Measurements from ENCODE around the gene LEFTY2.
"Not testable (repeated sequence)": the region's sequence is repeated elsewhere in the genome, so short reads cannot be mapped to it uniquely, and the experiment has no call there.

LEFTY2 gene

GRCh38 chr1:225953315-225953714, 12.3 kb upstream of the LEFTY2 start:
- no peak for DNase-seq (ENCODE audit: low spot score)

DNA sequence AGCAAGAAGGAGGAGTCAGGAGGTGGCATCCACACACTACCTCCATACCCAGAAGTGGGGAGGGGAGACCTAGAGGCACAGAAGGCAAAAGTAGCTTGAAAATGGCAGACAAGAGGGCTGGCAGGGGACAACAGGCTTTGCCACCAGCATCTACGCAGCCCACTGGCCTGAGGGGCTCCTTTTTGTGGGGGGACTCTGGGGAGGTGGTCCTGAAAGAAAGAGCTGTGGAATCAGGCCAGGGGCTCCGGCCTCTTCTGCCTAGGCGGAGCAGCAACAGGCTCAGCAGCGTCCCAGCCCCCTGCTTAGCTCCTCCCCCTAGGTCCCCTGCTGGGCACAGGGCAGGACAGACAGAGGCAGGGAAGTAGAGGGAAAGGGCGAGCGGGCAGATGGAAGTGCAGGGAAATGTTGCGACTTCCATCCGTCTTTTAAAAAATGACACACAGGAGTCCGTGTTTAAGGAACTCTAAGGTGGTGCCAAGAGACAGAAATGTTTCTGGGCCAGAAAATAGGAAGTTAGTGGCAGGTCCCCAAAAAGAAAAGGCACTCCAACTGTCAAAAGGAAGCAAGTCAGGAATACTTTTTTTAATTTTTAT, 10.0 kb upstream of the LEFTY2 start:
- DNase-seq (ENCODE audit: low spot score), result no peak

DNA sequence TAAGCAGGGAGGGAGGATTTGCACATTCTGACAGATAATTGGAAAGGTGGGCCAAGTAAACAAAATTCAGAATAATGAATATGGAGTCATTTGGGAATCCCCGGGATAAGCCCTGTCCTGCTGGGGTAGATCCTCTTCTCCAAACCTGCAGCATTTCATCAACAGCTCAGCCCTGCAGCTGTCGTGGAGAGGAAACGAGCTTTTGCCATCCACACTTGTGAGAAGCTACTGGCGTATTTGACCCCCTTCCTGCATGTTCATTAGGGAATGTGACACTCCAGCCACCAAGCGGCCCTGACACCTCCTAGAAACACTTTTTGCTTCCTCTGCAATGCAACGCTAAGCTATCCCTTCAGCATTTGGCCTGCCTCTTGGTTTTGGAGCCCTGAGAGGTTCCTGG, 8.0 kb upstream of the LEFTY2 start:
- no peak for DNase-seq (ENCODE audit: low spot score)

DNA sequence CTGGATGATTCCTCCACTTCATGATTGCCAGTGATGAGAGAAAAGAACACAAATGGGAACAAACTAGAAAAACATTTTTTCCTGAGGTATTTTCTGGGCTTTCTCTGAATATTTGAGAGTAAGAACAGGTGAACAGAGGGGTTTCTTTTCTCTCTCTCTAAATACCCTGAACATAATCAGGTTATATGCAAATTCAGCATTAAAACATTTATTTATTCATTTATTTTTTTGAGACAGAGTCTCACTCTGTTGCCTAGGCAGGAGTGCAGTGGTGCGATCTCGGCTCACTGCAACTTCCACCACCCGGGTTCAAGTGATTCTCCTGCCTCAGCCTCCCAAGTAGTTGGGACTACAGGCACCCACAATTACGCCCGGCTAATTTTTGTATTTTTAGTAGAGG, 5.8 kb upstream of the LEFTY2 start:
- no peak for DNase-seq (ENCODE audit: low spot score)

- DNase-seq (ENCODE audit: low spot score), result no peak
Measured at GRCh38 chr1:225946082-225946620, 5.1 kb upstream of the LEFTY2 start.

DNA sequence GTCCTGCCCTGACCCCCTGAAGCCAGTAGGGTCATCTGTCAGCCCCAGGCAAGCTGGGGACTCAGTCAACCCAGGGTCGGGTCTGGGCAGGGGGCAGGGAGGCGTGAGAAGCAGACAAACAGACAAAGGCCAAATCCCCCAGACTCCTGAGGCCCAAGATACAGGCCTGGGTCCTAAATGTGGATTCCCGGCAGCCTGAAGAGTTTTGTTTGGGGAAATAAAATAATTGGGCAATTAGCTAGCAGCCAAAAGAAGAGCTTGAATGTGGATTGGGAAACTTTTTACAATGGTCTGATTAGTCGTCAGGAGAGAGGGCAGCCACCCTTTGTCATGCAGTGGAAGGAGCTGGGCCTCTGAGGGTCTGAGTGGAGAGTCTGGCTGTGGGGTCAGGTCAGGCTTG, 4.5 kb upstream of the LEFTY2 start:
- DNase-seq (ENCODE audit: low spot score), result no peak

GRCh38 chr1:225944951-225945350, 3.9 kb upstream of the LEFTY2 start:
- DNase-seq (ENCODE audit: low spot score), result no peak

DNA sequence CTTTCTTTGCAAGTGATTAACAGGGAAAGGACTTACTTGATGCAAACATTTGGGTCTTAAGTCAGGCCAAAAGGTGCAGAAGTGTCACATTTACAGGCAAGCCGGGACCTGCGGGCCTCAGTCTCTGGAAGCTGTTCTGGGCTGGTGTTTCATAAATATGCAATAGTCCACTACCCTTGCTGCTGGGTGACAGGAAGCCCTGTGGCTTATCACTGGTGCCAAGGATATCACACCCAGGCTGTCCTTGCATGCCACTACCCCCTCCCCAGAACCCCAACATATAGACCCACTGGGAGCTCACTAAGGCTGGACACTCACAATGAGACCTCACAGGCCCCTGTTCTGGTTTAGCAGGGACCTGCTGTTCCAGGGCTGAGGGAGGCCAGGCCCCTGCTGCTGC, 3.4 kb upstream of the LEFTY2 start:
- no peak for DNase-seq (ENCODE audit: low spot score)

- DNase-seq (ENCODE audit: low spot score), result no peak
Measured at GRCh38 chr1:225943582-225943981, 2.6 kb upstream of the LEFTY2 start.

GRCh38 chr1:225942574-225942973, 1.6 kb upstream of the LEFTY2 start:
- no peak for DNase-seq (ENCODE audit: low spot score)

GRCh38 chr1:225941942-225942222, 862 bp upstream of the LEFTY2 start:
- DNase-seq (ENCODE audit: low spot score), result no peak

- no peak for DNase-seq (ENCODE audit: low spot score)
Measured at GRCh38 chr1:225940385-225941151, 452 bp downstream of the LEFTY2 start.

GRCh38 chr1:225939939-225940310, 1.1 kb downstream of the LEFTY2 start:
- DNase-seq (ENCODE audit: low spot score), result not testable (repeated sequence)

DNA sequence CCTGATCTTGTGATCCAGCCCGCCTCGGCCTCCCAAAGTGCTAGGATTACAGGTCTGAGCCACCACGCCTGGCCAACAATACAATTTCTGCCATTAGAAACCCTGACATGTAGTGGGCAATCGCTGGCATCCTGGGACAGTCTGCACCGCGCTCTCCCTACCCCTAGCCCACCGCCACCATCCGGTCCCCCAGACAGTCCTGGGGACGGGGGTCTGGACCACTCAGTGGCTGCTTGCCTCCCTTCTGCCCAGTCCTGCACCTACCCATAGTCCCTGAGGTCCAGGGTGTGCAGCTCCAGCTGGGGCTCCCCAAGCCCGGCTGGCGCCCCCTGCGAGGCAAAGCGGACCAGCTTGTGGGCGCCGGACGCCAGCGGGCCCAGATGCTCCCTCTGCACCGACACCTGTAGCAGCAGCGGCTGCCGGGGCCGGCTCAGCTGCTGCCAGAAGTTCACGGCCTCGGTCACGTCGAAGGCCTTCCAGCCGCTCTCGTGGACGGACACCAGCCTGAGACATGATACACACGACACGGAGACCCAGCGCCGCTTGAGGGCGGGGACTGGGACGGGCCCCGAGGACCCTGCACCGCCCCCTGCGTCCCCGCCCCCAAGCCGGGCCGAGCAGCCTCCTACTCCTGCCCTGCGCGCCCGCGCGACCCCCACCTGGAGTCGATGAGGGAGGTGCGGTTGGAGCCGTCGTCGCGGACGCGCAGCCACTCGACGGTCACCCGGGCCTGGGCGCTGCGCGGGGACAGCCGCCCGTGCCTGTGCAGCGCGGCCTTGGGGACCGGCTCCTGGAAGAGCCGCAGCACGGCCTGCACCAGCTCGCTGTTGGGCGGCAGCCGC, 1.7 kb downstream of the LEFTY2 start:
- not testable (repeated sequence) for DNase-seq (ENCODE audit: low spot score)

DNA sequence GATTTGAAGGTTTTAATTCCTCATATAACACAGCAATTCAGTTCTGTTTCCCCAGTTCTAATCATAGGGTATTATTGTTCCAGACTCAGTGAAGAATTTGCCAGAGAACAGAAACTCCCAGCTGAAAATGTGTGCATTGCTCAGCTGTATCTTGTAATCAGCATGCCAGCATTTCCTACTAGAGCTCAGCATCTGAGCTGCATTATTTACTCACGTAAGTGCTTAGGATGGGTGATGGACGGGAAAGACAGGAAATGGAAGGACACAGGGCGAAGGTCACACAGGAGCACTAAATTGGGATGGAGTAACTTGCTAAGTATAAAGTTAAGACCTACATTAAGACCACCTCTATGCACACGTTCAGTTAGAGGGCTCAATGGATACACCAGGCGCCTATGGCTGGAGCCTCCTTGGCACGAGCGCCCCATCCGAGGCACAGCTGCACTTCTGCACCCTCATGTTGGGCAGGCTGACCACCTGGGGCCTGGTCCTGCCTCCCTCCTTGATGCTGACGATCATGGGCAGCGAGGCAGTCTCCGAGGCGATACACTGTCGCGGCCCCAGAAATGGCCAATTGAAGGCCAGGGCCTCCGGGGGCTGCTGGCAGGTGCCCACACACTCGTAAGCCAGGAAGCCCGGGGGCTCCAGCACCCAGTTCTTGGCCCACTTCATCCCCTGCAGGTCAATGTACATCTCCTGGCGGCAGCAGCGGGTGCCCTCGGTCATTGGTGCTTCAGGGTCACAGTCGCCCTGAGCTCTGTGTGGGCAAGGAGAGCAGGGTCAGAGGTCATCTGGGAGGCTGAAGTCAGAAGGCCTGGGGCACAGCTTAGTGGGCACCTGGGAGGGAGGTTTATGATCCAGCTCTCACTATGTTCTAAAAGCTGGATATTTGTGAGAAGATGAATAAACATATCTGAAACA, 3.7 kb downstream of the LEFTY2 start:
- DNase-seq (ENCODE audit: low spot score), result no peak

DNA sequence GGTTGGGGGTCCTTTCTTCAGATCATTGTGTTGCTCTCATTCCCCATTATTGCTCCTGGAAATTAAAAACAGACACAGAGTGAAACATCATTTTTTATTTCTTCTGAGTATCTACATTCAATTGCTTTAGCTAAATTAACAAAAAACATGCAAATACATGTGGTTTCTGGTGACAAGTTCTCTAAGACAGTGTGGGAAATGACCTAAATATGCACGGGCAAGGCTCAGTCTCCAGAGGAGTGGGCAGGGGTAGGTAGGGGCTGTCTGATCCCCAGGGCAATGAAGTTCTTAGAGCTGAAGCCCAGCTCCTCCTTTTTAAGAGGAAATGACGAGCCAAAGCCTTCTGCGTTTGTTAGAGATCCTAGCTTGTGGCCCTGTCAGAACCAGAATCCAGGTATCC, 4.5 kb downstream of the LEFTY2 start:
- no peak for DNase-seq (ENCODE audit: low spot score)

GRCh38 chr1:225936086-225936485, 4.9 kb downstream of the LEFTY2 start:
- not testable (repeated sequence) for DNase-seq (ENCODE audit: low spot score)

DNA sequence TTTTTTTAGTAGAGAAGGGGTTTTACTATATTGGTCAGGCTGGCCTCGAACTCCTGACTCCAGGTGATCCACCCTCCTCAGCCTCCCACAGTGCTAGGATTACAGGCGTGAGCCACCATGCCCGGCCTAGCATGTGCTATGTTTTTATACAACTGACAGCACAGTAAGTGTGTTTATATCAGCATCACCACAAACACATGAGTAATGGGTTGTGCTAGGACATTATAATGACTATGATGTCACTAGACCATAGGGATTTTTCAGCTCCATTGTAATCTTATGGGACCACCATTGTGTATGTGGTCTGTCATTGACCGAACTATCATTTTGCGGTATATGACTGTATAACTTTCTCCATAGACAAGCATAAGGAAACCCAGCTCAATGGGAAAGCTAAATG, 6.3 kb downstream of the LEFTY2 start:
- DNase-seq (ENCODE audit: low spot score), result no peak

DNA sequence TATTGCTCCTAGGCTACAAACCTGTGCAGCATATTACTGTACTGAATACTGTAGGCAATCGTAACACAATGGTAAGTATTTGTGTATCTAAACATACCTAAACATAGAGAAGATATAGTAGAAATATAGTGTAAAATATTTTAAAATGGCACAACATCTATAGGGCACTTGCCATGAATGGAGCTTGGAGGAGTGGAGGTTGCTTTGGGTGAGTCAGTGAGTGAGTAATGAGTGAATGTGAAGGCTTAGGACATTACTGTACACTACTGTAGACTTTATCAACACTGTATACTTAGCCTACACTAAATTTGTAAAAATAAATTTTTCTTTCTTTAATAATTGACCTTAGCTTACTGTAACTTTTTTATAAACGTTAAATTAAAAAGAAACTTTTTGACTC, 7.9 kb downstream of the LEFTY2 start:
- no peak for DNase-seq (ENCODE audit: low spot score)

- DNase-seq (ENCODE audit: low spot score), result no peak
Measured at GRCh38 chr1:225931270-225932136, 9.5 kb downstream of the LEFTY2 start.

DNA sequence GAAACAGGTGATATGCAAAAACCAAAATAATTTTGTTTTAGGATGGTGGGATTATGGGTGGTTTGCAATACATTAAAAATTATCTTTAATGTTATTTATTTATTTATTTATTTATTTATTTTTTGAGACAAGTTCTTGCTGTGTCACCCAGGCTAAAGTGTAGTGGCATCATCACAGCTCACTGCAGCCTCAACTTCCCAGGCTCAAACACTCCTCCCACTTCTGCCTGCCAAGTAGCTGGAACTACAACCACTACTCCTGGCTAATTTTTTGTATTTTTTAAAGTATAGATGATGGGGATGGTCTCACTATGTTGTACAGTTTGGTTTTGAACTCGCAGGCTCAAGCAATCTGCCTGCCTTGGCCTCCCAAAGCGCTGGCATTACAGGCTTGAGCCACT, 10.5 kb downstream of the LEFTY2 start:
- no peak for DNase-seq (ENCODE audit: low spot score)
